VCaP (cell line): Measurements from ENCODE around the gene HSPH1.

ENCODE experiments used
- H3K27ac ChIP-seq: fragments of 450-650 bp; 2 replicates; pipeline ENCODE4 v1.5.1; 2017
- CTCF ChIP-seq: fragments of 450-650 bp; conservative IDR thresholded peaks from 2 replicates; pipeline ENCODE4 v1.5.1; 2017; ENCODE audit warnings: mild to moderate bottlenecking, moderate library complexity

HSPH1 gene

DNA sequence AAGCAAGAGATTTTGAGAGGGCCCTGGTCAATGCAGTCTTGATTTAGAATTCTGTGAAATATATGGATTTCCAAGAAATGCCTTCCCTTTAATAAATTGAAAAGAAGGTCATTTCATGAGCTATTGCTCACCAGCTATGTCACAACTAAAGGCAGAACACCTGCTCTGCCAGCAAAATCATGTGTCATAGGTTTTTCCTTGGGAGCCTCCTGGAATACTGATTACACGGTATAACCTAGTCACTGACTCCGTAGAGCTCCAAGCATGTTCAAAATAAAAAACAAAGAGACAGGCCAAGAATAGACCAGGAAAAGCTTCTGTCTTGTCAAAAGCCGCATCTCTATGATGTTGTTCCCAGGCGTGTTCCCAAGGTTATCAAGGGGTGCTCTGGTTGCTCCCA, 45.5 kb downstream of the HSPH1 start:
- TF ChIP-seq CTCF: no peak
- H3K27ac ChIP-seq: no peak overlapping the region

GRCh38 chr13:31115616-31116015, 46.1 kb downstream of the HSPH1 start:
- H3K27ac ChIP-seq: no peak overlapping the region
- TF ChIP-seq CTCF: no peak

GRCh38 chr13:31114641-31115040, 47.1 kb downstream of the HSPH1 start:
- no peak overlapping the region for H3K27ac ChIP-seq
- no peak for TF ChIP-seq CTCF

DNA sequence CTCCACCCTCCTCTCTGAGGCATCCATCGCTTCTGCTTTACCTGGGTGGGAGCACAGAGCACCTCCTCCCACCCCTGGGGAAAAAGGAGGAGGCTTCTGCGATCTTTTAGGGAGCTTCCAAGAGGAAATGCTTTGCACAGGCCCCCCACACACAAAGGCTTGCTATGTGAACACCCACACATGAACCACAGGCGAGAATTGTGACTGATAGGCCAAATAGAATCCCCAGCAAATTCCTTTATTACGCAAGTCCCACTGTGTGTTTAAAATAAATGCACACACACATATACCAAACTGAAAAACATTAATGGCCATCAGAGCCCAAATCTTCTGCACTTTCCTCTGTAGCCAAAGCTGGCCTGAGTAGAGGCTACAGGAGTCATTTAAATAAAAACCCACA, 50.6 kb downstream of the HSPH1 start:
- TF ChIP-seq CTCF: no peak

DNA sequence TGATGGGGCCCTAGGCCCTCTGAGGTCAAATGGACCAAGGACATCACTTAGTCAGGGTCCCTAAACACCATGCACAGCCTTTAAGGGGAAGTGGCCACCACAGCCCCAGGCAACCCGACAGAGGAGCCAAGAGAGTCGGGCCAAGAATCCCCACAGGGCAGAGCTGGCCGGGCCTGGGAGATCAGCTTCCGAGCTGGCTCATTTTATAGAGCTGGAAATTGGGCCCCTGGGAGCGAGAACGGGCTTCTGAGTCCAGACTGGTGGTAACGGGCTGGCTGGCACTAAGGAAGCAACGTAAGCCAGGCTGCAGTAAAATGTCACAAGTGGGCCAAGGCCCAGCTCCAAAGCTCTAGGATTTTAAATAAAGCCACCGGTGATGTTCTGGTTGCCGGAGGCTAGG, 51.1 kb downstream of the HSPH1 start:
- TF ChIP-seq CTCF: no peak
- no peak overlapping the region for H3K27ac ChIP-seq

More for the DNA sequence above, 50.6 kb downstream of the HSPH1 start:
- H3K27ac ChIP-seq: no peak overlapping the region

GRCh38 chr13:31110169-31110568, 51.5 kb downstream of the HSPH1 start:
- TF ChIP-seq CTCF: no peak
- H3K27ac ChIP-seq: no peak overlapping the region

GRCh38 chr13:31107109-31107508, 54.6 kb downstream of the HSPH1 start:
- no peak overlapping the region for H3K27ac ChIP-seq
- TF ChIP-seq CTCF: no peak

GRCh38 chr13:31105856-31106255, 55.8 kb downstream of the HSPH1 start:
- TF ChIP-seq CTCF: no peak
- H3K27ac ChIP-seq: no peak overlapping the region
